LNCAP (cell line): Measurements from ENCODE around the gene RNF224.

ENCODE experiments used
- TF ChIP-seq, protein P1 (sequence below): fragments of 450-650 bp; IDR thresholded peaks from 2 replicates; pipeline ENCODE4 v1.5.1; 2017; ENCODE audit warnings: mild to moderate bottlenecking

RNF224 gene

DNA sequence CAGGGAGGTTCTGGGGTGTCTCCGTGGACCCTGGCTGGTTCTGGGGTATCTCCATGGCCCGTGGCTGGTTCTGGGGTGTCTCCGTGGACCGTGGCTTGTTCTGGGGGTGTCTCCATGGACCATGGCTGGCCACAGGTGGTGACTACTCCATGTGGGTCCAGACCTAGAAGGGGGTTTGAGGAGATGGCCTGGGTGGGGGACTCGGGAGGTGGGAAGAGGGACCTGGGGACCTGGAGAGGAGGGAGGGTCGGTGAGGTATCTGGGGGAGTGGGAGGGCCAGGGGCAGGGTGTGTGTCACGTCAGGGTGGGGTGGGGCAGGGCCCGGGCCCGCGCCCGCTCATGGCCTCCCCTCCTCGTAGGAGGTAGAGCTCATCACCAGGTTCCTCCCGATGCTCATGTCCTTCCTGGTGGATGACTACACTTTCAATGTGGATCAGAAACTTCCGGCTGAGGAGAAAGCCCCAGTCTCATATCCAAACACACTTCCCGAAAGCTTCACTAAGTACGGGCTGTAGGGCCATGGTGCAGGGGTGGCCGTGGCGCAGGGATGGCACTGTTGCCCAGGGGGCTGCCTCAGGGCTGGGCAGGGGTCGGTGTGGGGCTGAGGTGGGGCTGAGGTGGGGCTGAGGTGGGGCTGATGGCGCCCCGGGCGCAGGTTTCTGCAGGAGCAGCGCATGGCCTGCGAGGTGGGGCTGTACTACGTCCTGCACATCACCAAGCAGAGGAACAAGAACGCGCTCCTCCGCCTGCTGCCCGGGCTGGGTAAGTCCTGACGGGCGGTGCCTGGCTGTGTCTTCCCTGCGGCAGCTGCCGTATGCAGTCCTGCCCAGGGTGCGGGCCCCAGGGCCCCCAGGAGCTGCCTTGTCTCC is 39.5 kb downstream of the RNF224 start:
- TF ChIP-seq, protein P1, sequence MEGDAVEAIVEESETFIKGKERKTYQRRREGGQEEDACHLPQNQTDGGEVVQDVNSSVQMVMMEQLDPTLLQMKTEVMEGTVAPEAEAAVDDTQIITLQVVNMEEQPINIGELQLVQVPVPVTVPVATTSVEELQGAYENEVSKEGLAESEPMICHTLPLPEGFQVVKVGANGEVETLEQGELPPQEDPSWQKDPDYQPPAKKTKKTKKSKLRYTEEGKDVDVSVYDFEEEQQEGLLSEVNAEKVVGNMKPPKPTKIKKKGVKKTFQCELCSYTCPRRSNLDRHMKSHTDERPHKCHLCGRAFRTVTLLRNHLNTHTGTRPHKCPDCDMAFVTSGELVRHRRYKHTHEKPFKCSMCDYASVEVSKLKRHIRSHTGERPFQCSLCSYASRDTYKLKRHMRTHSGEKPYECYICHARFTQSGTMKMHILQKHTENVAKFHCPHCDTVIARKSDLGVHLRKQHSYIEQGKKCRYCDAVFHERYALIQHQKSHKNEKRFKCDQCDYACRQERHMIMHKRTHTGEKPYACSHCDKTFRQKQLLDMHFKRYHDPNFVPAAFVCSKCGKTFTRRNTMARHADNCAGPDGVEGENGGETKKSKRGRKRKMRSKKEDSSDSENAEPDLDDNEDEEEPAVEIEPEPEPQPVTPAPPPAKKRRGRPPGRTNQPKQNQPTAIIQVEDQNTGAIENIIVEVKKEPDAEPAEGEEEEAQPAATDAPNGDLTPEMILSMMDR = no peak

DNA sequence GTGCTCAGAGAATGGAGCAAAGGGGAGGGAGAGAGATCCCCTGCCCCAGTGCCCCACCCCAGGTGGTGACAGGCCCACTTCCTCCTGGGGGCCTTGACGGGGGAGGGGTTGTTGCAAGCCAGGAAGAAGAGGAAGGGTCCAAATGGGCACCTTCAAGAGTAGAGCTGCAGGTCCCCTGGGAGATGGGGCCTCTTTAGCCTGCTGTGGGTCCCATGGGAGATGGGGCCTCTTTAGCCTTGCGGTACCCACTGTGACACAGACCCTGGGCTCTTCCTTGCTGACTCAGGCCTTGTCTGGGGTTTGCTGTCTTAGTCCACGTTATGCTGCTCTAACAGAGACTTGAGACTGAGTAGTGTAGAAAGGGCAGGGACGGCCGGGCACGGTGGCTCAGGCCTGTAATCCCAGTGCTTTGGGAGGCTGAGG is 40.6 kb downstream of the RNF224 start:
- TF ChIP-seq, protein P1 = no peak

DNA sequence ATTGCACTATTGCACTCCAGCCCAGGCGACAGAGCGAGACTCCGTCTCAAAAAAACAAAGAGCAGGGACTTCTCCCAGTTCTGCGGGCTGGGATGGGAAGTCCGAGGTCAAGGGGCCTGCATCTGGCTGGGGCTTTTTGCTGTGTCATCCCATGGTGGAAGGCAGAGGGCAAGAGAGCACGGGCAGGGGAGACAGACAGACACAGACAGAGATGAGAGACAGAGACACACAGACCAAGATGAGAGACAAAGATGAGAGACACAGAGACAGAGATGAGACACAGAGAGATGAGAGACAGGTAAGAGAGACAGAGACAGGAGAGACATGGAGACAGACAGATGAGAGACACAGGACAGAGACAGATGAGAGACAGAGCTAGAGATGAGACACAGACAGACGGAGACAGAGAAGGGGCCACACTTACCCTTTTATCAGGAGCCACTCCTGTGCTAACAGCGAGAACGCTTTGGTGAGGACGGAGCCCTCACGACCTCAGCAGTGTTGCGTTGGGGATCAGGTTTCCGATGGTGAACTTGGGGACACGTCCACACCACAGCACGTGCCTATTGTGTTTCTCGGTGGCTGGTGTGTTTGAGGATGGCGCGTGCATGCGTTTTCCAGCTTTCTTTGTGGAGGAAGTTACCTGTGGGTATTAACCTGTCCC is 41.4 kb downstream of the RNF224 start:
- TF ChIP-seq, protein P1 = no peak

DNA sequence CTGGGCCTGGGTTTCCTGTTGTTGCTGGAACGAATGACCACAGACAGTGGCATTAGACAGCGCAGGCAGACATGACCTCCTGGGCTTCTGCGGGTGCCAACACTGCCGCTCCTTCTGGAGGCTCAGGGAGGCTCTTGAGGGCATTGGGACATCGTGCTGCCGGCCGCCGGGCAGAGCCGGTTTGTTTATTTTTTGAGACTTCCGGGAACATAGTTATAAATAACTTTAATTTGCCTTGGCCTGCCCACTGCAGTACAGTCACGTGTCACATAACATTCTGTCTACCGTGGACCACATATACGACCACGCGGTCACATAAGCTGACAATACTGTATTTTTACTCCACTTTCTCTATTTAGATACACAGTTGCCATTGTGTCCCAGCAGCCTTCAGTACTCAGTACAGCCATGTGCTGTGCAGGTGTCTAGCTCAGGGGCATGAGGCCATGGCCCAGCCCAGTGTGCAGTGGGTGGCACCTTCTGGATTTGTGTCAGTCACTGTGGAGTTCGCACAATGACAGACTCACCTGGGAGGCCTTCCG is 42.0 kb downstream of the RNF224 start:
- TF ChIP-seq, protein P1 = no peak

DNA sequence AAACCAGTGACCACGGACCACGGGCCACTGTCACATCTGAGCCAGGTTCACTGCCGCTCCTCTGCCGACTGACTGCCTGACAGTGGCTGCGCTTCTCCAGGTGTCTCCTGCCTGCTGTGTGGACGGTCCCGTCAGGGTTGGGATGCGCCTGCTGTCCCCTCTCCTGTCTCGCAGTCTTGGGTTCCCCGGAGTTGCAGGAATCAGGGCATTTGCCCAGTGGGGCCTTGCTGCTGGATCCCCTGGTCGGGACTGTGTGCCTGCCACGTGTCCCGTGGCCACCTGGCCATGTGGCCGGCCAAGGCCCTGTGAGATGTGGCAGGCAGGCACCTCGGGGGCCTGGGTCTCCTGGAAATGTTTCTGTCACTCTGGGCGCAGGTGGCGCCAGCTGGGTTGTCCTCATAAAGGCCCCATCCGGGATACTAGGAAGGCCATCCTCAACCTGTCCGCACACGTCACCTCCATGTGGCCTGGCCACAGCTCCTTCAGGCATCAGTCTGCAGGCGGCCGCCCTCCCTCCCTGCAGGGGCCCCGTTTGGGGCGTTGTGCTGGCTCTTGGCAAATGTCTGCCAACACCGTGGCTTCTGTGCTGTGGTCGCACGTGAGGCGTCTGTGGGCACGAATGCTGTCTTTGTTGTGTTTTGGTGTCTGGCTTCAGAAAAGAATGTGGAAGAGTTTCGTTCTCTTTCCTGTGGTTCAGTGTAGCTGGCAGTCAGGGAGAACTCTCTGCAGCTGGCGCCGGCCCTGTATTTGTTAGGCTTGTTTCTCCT is 43.8 kb downstream of the RNF224 start:
- TF ChIP-seq, protein P1 = no peak

DNA sequence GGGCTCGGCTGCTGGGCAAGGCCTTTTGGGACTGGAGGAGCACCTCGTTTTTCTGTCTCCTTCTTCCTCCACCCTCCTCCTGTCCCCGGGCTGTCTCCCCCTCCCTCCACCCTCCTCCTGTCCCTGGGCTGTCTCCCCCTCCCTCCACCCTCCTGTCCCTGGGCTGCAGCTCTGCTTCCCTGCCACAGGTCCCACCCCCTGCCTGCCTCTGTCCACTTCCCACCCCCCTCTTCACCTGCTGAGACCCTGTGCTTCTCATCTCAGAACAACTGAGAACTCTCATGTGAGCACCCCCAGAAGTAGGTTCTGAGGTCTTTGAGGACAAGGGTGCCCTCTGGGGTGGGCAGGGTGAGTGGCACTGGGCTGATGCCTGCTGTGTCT is 44.4 kb downstream of the RNF224 start:
- TF ChIP-seq, protein P1 = no peak
